WERI-Rb-1 (cell line): ENCODE results near the gene DDIT3.

ENCODE experiments used
- DNase-seq: peaks from one replicate; pipeline ENCODE4 v3.0.0-alpha.2; 2020
- H3K27ac ChIP-seq: fragments of 250-450 bp; sonication (Bioruptor Pico); 2 replicates; pipeline ENCODE4 v1.5.1; 2020; ENCODE audit warnings: mild to moderate bottlenecking, moderate library complexity
- H3K27me3 ChIP-seq: fragments of 250-450 bp; sonication (Bioruptor Pico); 2 replicates; pipeline ENCODE4 v1.5.1; 2021; ENCODE audit warnings: mild to moderate bottlenecking, low read depth, moderate library complexity; ENCODE audit not compliant: insufficient read depth, severe bottlenecking
- H3K36me3 ChIP-seq: fragments of 250-450 bp; sonication (Bioruptor Pico); 2 replicates; pipeline ENCODE4 v1.5.1; 2020; ENCODE audit warnings: mild to moderate bottlenecking, moderate library complexity
- H3K4me3 ChIP-seq: 2 replicates; pipeline ENCODE4 v1.5.1; 2011; ENCODE audit warnings: low read depth, mild to moderate bottlenecking, control low read depth, low read length
- H3K9me3 ChIP-seq: fragments of 250-450 bp; sonication (Bioruptor Pico); 2 replicates; pipeline ENCODE4 v1.5.1; 2021; ENCODE audit warnings: mild to moderate bottlenecking, moderate library complexity; ENCODE audit not compliant: severe bottlenecking
- CTCF ChIP-seq: IDR thresholded peaks from 2 replicates; pipeline ENCODE4 v1.5.1; 2011; ENCODE audit warnings: low read depth, mild to moderate bottlenecking, control low read depth, inconsistent platforms, low read length

DDIT3 gene

GRCh38 chr12:57552306-57552651, 32.0 kb upstream of the DDIT3 start:
- no peaks in the 10 kb centered on the region; the same call in none of the 2 replicates for H3K36me3 ChIP-seq
- TF ChIP-seq CTCF: no peak
- no peaks in the 10 kb centered on the region for H3K27me3 ChIP-seq
- no peak overlapping the region for H3K27ac ChIP-seq
- no peak for DNase-seq
- H3K4me3 ChIP-seq: no peak overlapping the region
- no peaks in the 10 kb centered on the region for H3K9me3 ChIP-seq

DNA sequence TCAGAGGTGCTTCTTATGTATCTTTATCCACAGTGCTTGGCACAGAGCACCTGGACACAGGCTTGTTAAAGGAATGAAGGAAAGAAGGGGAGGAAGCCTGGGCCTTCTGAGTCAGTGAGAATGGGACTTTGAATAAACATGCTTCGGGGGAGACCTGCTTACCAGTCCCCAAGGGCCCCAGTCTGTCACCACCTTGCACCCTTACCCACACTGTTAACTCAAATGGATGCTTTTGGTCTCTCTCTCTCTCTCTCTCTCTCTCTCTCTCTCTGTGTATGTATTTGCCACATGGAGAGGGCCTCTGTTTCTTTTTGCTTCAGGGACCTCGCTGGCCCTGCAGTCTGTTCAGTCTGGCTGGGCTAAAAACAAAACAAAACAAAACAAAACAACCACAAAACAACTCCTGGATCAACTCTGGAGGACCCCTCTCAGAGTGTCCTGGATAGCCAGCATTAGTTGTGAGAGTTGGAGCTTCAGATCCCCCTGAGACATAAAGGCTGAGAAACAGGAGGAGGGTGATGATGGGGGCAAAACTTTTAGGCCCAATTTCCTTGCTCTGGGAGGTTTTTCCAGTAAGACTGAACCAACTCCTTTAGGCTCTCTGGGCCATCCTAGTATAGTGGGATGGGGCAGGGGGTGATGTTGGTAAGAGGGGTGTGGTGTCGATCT, 31.5 kb upstream of the DDIT3 start:
- Histone ChIP-seq H3K36me3 (no peaks in the 10 kb centered on the region; the same call in none of the 2 replicates), H3K9me3 (no peaks in the 10 kb centered on the region), H3K4me3 (no peak overlapping the region), H3K27me3 (no peaks in the 10 kb centered on the region), H3K27ac (no peak overlapping the region)
- no peak for TF ChIP-seq CTCF
- no peak for DNase-seq

- Histone ChIP-seq H3K36me3 (no peaks in the 10 kb centered on the region; the same call in none of the 2 replicates), H3K4me3 (peak overlapping the region; percentile 50), H3K27ac (no peak overlapping the region), H3K27me3 (no peaks in the 10 kb centered on the region), H3K9me3 (no peaks in the 10 kb centered on the region)
- no peak for TF ChIP-seq CTCF
- DNase-seq: no peak
Observed at GRCh38 chr12:57550641-57551549, 30.6 kb upstream of the DDIT3 start.

- Histone ChIP-seq H3K4me3 (peak within 1 kb of the TSS; percentile 50), H3K9me3 (no peaks in the 10 kb centered on the region), H3K27ac (0 out of 2 replicates have a peak within 1 kb of the TSS, but pooled peaks have one; percentile 24), H3K27me3 (no peaks in the 10 kb centered on the region), H3K36me3 (peaks cover 4% of the 10 kb centered on the region)
- TF ChIP-seq CTCF: peak; percentile 29; the same call in 1 of the 2 replicates
- DNase-seq: peak; percentile 69
Observed at GRCh38 chr12:57549909-57550640, 29.8 kb upstream of the DDIT3 start, which contains the start of gene KIF5A. Gene KIF5A, plus strand, starts transcription at chr12:57550044. Its CDS starts 228 bp downstream, at chr12:57550272.

- no peak for TF ChIP-seq CTCF
- Histone ChIP-seq H3K4me3 (peak overlapping the region; percentile 50), H3K36me3 (peaks cover 10% of the 10 kb centered on the region), H3K27ac (no peak overlapping the region), H3K9me3 (no peaks in the 10 kb centered on the region), H3K27me3 (no peaks in the 10 kb centered on the region)
- no peak for DNase-seq
Observed at GRCh38 chr12:57549203-57549908, 29.0 kb upstream of the DDIT3 start.
